ENCODE data around the gene FAM3A.

FAM3A gene

DNA sequence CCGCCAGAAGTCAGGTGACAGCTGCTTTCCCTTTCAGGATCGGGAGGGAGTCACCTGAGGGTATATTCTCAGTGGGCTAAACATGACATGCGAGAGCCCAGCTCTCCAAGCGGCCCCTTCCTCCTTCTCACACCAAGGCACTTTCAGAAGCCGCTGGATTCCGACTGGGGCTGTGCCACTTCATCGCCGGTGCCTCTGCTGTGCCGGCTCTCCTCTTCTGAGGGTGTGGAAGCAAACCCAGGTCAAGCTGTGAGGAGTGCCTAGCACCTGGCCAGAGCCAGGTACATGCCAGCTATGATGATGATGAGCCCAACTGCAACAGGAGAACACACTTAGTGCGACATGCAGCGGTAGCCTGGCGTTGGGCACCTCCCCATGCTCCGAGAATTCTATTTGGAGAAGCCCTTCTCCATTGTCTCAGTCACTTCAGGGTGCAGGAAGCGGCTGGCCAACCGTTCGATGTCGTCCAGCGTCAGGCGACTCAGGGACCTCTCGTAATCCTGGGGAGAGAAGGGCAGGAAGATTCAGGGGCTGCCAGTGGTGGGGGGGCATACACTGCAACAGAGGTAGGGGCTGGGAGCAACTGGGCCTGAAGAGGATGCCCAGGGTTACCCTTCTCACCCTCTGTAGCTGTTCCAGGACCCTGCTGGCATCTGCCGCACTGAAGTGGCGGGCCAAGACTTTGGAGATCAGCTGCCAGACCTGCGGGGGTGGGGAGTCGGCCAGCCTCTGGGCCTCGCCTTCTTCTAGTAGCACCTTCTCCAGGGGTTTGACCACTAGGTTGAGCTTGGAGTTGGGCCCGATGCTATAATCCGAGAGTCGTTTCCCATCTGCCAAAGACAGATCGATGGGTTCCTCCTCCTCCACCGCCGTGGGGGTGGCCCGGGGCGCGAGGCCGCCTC is 30.6 kb downstream of the FAM3A start:
- H3K36me3 ChIP-seq (replicated peaks), result no peaks in the 10 kb centered on the region
- TF ChIP-seq, protein P1, sequence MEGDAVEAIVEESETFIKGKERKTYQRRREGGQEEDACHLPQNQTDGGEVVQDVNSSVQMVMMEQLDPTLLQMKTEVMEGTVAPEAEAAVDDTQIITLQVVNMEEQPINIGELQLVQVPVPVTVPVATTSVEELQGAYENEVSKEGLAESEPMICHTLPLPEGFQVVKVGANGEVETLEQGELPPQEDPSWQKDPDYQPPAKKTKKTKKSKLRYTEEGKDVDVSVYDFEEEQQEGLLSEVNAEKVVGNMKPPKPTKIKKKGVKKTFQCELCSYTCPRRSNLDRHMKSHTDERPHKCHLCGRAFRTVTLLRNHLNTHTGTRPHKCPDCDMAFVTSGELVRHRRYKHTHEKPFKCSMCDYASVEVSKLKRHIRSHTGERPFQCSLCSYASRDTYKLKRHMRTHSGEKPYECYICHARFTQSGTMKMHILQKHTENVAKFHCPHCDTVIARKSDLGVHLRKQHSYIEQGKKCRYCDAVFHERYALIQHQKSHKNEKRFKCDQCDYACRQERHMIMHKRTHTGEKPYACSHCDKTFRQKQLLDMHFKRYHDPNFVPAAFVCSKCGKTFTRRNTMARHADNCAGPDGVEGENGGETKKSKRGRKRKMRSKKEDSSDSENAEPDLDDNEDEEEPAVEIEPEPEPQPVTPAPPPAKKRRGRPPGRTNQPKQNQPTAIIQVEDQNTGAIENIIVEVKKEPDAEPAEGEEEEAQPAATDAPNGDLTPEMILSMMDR (IDR thresholded peaks at IDR 0.05; ENCODE audit: low read depth, low read length, missing control alignments), result no peak
- H3K27me3 ChIP-seq (replicated peaks), result no peaks in the 10 kb centered on the region
- H3K27ac ChIP-seq, result no peak overlapping the region
- DNase-seq, result no peak
- H3K4me3 ChIP-seq (ENCODE audit: low read depth, low read length), result peak overlapping the region; percentile 60
- in situ Hi-C loops (cut with HindIII; ENCODE audit: low pct_ligation_motif_present, low sequenced_read_pairs), result no loop called here

DNA sequence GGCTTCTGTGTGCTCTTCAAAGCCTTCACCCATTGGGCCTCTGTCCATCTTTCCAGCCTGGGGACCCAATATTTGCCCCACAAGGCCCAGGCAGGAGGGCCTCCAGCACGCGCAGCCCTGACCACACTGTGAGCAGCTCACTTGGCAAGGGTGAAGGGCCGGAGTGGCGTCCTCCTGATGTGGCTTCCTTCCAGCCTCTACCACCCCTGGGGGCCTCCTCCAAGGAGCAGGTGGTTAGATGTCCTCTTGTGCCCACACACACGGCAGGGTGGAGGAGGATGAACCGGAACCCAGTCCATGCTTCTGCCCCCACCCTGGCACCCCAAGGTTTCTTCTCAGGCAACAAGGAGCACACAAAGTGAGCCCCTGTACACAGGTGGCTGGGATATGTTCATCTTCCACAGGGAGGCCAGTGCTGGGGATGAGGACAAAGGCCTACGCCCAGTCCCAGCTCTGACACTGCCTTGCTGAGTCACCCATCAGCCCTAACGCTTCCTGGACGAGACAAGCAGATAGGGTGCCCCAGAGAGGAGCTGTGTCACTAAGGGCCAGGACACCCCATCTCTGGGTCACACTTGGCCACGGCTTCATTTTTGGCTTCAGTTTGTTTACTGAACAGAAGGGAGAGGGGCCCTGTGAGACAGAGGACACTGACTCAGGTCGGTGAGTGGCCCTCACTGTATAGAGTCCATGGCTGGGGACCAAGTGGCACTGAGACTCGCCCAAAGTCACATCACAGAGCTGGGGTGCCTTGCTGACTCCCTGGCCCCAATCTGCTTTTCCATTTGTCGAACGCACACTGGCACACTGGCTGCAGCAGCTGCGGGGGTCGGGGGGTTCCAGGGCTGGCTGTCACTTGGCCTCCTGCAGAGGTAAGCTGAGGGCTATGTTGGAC is 31.5 kb downstream of the FAM3A start:
- in situ Hi-C loops (cut with HindIII; ENCODE audit: low pct_ligation_motif_present, low sequenced_read_pairs), result no loop called here
- no peak for DNase-seq
- H3K27me3 ChIP-seq (replicated peaks), result no peaks in the 10 kb centered on the region
- no peak overlapping the region for H3K27ac ChIP-seq
- H3K4me3 ChIP-seq (ENCODE audit: low read depth, low read length), result no peak overlapping the region
- TF ChIP-seq, protein P1 (IDR thresholded peaks at IDR 0.05; ENCODE audit: low read depth, low read length, missing control alignments), result no peak
- no peaks in the 10 kb centered on the region for H3K36me3 ChIP-seq (replicated peaks)

DNA sequence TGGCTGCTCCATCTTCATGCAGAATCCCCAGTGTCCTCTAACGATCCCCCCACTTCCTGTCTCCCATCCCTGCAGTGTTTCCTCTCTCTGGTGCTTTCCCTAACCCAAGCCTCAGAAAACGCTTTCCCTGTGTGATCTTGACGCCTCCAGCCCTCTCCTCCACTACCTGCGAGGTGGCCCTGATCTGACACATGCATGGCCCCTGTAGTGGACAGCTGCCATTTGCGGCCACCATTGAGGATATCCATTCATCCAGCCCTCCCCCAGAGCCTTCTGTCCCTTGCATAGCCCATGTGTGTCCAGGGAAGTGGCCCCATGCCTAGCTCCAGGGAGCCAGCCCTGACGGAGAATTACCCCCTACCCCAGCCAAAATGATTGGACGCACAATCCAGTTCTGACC is 32.7 kb downstream of the FAM3A start:
- Histone ChIP-seq H3K36me3 (replicated peaks) (no peaks in the 10 kb centered on the region), H3K27ac (no peak overlapping the region), H3K4me3 (ENCODE audit: low read depth, low read length) (no peak overlapping the region), H3K27me3 (replicated peaks) (no peaks in the 10 kb centered on the region)
- DNase-seq, result no peak
- in situ Hi-C loops (cut with HindIII; ENCODE audit: low pct_ligation_motif_present, low sequenced_read_pairs), result no loop called here
- TF ChIP-seq, protein P1 (IDR thresholded peaks at IDR 0.05; ENCODE audit: low read depth, low read length, missing control alignments), result no peak

DNA sequence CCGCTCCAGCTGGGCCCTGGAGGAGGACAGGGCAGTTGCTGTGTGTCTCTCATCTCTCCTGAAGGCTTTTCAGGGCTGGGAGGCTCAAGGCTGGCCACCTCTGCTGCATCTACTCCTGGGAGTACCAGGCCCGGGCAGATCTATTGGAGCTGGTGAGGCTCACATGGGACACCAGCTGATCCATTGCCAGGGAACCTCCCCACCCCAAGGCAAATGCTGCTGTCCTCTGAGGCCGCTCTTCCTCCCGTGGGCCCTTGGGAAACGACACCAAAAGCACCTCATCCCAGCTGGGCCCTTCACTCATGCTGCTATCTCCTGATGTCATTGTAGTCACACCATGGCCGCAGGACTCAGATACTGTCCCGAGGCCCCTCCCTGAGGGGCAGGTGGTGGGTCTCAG is 33.2 kb downstream of the FAM3A start:
- no peak for DNase-seq
- Histone ChIP-seq H3K4me3 (ENCODE audit: low read depth, low read length) (no peak overlapping the region), H3K36me3 (replicated peaks) (no peaks in the 10 kb centered on the region), H3K27ac (no peak overlapping the region), H3K27me3 (replicated peaks) (no peaks in the 10 kb centered on the region)
- TF ChIP-seq, protein P1 (IDR thresholded peaks at IDR 0.05; ENCODE audit: low read depth, low read length, missing control alignments), result no peak
- in situ Hi-C loops (cut with HindIII; ENCODE audit: low pct_ligation_motif_present, low sequenced_read_pairs), result no loop called here

DNA sequence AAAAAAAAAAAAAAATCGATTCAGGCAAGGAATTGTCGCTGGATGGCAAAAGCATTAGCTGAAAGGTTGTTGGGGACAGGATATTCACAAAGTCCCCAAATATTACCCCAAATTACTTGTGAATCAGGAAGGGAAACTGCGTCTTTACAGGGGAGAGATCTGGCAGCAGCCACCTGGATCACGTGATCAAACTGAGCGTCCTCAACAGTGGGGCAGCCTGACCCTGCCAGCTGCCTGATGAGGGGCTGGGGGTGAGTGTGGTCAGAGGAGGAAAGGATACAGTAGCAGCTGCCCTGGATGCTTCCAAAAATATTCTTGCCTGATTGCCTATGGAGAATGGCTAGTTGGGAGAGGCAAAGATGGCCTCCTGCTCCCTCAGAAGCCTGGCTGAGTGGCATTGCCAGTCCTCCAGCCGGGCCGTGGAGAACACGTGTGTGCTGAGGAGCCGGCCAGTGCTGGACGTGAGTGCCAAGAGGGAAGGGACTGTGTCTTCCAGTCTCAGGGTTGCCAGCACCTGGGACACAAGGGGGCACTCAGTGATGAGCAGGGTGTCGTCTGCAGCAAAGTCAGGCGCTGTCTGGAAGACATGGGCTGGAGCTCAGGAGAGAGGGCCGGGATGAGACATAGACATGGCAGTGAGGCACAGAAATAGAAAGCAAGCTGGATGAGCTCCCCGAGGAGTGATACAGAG is 34.0 kb downstream of the FAM3A start:
- H3K27ac ChIP-seq, result no peak overlapping the region
- no peaks in the 10 kb centered on the region for H3K36me3 ChIP-seq (replicated peaks)
- no peak overlapping the region for H3K4me3 ChIP-seq (ENCODE audit: low read depth, low read length)
- in situ Hi-C loops (cut with HindIII; ENCODE audit: low pct_ligation_motif_present, low sequenced_read_pairs), result no loop called here
- TF ChIP-seq, protein P1 (IDR thresholded peaks at IDR 0.05; ENCODE audit: low read depth, low read length, missing control alignments), result no peak
- DNase-seq, result no peak
- no peaks in the 10 kb centered on the region for H3K27me3 ChIP-seq (replicated peaks)

Measured in brain microvascular endothelial cell (primary cell).